COLO668 (cell line): ENCODE results near the gene CTXN2.

ENCODE experiments used
- DNase-seq: peaks from one replicate; lab custom pipeline; 2025; ENCODE audit not compliant: unreplicated experiment; lab: John Stamatoyannopoulos, UW

Gene CTXN2

DNA sequence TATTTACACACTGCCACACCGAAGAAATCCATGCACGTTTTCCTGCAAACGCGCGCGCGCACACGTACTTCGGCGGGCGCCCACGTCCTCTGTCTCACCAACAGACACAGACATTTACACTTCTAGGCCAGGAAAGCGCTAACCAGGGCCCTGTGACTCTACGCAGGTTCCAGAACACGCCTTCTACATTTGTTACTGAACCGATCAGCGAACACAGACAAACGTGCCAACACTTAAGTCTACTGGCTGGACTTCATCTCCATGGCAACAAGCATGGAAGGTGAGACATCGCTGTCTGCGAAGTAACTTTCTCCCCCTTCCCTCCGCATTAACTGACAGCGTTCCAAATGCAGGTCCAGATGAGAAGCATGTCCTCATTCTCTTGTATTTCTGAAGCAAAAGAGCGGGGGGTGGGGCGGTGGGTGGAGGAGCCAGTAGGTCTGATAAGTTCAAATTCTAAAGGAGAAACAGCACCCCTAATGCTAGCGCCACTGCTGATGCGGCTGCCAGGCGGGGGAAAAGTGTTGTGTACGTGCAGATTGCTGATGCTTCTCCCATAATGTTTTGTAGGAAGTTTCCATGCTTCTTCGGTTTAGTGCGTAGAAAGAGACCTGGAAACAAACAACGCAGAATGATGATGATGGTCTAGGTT lies at the start of gene CTXN2:
Gene CTXN2 (plus strand): TSS at position 92 of the 652 bp plus-strand sequence. CDS start 9,636 bp downstream, outside the sequence.
- DNase-seq, result peak; percentile 49

DNA sequence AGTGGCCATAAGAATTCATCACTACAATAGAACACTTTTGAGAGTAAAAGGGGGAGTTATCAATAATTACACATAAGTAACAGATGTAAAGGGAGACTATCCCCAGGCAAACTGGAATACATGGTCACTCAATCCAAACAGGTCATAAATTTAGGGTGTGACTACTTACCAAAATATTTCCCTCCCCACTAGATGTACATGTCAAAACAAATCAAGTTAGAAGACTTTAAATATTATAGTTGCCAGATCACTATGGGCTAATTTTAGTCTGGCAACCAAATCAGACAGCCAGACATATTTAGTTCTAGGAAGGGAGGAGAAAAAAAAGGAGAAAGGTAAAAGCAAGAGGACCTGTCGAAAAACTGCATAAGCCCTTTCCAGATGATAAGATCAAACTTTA lies 47.6 kb upstream of the CTXN2 start:
- no peak for DNase-seq

DNA sequence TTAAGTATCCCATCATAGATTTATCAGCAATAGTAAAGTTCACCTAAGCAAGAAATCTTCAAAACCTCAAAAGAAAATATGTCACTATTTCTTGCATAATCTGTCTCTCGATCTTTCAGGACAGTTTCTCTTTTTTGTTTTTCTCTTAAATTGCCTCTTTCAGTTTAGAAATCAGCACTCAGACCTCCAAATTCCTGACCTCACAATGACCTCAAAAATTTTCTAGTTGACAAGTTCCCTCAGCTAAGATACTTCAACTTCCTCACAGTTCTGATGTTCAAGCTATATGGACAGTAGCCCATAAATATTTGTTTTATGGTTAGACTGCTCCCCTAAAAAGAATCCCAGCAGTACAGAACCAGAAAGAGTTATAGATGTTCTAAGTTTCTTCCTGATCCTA lies 46.6 kb upstream of the CTXN2 start:
- DNase-seq, result no peak

DNA sequence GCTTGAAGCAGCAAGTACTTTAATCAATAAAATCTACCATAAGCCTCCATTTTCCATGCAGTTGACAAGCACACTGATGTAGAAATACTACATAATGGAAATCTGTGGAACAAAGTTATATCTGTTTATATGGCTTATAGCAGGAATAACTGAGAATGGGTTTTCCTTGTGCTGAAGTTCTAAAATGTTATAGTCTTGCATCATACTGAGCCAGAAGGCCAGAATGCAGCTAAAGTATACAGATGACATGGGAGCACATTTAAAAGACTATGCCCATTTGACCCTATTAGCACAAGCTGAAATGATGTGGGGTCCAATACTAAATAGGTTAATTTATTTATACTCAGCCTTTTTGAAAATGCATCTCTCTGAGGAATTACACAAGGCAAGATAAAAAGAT lies 45.5 kb upstream of the CTXN2 start:
- DNase-seq, result no peak

DNA sequence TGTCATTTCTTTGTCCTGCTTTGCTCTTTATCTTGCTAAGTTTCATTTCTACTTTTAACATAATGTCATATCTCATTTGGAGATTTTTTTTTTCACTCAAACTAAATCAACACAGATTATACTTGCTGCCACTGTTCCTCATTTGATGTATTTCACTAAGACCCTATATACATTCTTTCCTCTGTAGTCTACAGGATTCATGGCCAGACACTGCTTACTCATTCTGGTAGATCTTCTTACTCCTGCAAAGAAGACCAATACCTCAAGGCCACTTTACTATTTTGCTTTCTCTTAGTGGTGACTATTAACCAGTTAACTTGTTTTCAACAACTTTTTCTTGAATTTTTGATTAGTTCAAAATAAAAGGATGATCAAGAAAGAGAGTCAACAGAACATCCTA lies 44.1 kb upstream of the CTXN2 start:
- no peak for DNase-seq

DNA sequence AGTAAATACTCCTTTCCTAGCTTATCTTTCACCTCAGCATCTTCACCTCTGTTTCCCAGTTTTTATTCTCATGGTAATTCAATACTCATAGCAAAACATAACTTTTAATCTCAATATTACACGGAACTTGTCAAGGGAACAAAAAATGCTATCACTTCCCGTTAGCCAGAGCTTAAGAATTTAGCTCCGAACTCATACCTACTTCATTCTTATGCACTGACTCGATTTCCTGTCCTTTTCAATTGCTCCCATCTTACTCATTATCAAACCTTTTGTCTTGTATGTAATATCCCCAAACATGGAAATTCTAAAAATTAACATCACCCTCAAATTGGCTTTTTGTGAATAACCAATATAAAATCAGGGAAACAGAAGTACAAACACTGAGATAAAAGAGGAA lies 41.6 kb upstream of the CTXN2 start:
- no peak for DNase-seq

DNA sequence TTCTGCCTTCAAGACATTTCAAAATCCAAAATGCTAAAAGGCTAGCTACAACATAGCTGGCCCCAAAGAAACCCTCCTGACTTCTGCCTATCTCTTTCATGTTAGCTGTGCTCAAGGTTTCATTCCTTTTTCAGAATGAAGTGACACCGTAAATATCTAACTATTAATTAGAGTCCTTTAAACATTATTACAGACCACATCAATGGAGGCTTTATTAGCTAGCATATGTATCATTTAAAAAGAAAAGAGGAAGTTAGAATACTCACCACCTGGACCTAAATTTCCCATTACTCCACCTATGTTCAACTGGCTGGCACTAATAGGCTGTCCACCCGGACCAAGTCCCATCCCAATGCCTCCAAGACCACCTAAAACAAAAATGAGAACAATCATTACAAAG lies 37.9 kb upstream of the CTXN2 start:
- no peak for DNase-seq

DNA sequence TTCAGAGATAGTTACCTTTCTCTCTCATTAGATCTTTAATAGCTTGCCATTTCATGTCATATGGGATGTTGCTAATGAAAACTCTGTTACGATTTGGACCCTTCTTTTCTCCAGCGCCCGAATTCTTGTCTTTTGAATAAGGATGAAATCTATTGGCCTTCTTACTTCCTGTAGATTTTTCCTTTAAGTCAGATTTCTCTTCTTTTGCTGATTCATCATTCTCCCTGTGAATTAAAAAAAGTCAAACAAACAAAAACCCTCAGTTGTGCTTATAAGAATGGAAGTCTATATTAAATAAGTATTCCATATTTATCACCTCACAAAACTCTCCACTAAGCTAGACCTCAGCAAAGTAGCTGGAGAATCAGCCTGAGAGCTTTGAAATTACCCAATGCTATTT lies 22.8 kb upstream of the CTXN2 start:
- no peak for DNase-seq

DNA sequence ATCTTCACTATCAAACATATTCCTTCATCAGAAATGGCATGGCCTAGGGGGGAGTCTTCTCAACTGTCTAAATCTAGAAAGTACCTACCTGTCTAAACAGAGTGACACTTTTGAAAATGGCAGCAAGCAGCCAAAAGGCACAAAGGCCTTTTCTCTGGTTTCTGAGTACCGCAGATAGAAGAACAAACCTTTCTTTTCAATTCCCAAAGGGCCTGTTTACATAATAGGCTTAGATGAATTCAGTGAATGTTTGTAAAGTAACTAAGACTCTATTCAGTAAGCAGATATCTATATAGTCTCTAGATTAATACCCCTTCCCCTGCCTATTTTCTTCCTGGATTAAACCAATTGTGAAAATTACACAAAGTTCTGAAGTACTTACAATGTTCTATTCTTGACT lies 20.5 kb upstream of the CTXN2 start:
- DNase-seq, result no peak

DNA sequence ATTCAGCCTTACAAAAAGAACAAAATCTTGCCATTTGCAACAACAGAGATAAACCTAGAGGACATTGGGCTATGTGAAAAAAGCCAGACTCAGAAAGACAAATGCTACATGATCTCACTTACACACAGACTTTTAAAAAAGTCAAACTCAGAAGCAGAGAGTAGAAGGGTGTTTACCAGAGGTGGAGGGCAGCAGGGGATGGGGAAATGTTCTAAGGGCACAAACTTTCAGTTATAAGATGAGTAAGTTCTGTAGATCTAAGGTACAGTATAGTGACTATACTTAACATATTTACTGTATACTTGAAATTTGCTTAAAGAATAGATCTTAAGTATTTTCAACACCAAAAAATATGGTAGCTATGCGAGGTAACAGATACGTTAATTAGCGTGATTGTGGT lies 16.3 kb upstream of the CTXN2 start:
- DNase-seq, result no peak

DNA sequence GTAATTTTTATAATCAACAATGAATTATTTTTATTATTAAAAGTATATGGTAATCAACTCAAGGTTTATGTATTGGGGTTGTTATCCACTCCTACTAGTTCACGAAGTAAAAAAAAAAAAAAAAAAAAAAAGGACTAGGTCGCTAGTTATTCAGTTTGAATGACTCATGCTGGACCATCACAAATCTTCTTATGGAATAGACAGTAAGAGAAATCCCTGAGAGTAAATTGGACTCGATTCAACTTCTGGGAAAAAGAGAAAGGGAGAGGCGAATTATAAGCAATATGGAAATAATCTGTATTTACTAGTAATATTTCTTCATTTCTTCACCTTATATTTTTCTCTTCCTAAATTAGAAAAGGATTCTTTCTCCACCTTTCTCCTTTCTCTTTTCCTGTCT lies 15.4 kb upstream of the CTXN2 start:
- no peak for DNase-seq

DNA sequence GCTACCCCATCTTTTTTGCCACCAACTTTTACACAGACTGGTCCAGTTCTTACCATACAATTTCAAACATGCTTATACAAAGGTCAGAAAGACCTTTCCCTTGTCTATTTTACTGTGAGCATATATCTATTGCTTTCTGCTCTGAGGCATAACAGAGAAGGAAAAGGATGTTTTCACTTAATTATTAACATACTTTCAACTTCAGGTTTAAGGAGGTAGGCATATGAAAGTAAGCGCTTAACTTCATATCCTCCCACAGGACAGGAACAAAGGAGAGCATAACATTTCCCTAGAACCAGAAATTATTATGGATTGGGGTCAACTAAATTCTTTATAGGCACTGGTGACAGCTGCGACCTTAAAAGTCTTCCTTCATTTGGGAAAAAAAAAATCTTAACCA lies 14.5 kb upstream of the CTXN2 start:
- no peak for DNase-seq

DNA sequence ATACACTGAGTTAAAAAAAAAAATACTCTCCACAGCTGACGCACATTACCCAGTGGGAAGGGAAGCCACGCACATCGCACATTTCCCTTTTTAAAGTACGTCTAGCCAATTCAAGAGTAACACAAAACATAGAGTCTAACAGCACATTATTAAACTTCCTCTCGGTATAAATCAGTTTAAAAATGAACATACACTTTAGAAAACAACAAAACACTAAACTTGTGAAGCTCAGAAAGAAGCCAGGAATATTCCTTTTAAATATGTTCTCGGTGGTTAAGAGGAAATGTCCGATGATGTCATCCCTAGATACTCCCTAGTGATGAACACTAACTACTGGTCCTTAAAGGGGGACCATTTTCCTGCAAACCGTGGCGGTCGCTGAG lies 14.1 kb upstream of the CTXN2 start:
- DNase-seq, result peak; percentile 11

DNA sequence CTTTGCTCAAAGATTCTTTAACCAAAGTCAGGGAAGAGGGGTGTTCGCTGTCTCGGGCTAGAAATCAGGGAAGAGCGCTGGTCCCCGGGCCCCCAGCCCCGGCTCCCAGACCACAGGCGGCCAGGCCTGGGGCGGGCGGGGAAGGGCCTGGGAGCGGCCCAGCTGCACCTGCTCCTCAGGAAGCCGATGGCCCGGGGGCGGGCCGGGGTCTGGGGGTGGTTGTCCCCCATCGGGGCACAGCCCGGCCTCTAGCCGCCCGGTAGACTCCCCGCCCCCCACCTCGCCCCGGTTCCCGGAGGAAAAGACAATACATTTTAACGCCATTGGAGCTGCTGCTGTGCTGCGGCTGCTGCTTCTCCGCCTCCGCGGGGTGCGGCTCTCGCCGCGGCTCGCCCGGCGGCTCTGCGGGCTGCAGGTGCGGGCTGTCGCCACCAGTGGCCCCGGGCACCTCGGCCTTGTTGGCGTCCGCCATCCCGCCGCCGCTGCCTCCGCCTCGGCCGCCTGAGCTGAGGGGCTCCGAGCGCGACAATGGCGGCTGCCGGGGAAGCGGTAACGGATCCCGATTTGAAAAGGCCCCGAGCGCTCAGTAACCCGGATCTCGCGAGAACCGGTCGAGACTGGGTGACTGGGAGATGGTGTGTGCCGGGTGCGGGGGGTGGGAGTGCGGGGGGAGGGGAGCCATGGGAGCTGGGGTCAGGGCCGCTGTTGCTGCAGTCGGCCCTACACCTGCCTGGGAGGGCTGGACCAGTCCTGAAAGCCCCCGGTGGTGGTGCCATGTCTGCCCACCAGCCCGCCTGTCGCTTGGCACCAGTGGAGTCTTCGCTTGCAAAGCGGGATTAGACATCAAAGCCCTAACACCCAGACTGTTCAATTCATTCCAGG lies 13.5 kb upstream of the CTXN2 start, which contains the start of gene MYEF2:
Gene MYEF2 (minus strand): TSS at position 530 of the 882 bp plus-strand sequence. CDS start 58 bp downstream, at position 472.
- peak; percentile 88 for DNase-seq

DNA sequence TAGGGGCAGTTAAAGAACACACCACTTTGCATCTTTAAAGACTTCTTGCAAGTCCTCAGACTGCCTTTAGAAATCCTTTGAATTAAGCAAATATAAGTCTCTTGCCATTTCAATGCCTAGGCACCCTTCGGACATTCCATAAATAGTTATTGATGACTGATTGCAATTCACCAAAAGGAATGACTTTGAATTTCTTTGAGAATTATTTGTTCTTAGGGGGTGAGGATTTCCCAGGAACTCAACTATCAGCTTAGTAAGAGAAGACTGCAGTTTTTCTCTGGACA lies 12.9 kb upstream of the CTXN2 start:
- no peak for DNase-seq

DNA sequence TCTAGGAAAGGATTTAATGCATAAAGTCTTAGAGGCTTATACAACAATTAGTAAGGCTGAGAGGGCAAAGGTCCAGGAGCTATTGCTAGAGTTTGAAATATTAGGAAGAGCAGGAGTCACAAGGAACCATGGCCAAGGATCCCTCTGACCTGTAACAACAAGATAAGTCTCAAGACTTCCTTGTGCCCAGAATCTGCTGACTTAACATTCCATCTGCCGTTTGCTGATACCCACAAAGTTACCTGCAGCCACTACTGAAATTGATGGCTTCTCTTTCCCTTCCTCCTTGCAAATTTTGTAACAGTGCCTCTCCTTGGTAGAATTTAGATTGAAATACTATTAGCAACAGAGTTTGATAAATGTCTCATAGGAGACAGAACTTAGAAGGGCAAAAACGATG lies 8.7 kb upstream of the CTXN2 start:
- DNase-seq, result no peak

DNA sequence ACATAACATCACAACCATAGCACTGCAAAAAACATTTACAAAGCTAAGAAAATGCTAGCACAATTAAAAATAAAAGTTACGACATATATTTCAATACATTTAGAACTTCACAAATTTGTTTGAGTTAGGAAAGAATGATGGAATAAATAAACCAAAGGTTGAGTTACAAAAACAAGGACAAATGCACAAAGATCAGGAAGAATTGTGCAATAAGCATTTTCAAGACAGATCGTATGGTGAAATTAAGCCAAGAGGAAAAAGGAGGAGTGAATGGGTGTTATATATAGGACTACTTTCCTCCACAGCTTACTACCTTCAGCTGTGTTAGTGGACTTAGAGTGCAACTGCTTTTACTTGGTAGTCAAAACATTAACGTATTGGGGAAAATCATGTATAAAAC lies 5.9 kb upstream of the CTXN2 start:
- DNase-seq, result no peak

DNA sequence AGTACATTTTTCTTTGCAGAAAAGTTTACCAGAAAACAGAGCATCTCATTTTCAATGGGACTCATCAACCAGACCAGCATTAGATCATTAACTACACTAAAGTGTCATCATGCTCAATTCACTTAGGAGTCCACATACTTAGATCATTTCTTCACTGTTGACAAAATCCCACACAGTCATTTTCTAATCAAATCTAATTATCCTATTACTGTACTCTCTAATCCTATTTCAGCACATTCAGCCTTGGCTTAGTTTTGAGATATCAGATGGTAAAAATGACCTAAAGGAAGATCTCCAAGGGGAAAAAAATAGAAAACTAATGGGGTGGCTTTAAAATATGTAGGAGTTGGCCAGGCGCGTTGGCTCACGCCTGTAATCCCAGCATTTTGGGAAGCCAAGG lies 5.2 kb upstream of the CTXN2 start:
- no peak for DNase-seq

DNA sequence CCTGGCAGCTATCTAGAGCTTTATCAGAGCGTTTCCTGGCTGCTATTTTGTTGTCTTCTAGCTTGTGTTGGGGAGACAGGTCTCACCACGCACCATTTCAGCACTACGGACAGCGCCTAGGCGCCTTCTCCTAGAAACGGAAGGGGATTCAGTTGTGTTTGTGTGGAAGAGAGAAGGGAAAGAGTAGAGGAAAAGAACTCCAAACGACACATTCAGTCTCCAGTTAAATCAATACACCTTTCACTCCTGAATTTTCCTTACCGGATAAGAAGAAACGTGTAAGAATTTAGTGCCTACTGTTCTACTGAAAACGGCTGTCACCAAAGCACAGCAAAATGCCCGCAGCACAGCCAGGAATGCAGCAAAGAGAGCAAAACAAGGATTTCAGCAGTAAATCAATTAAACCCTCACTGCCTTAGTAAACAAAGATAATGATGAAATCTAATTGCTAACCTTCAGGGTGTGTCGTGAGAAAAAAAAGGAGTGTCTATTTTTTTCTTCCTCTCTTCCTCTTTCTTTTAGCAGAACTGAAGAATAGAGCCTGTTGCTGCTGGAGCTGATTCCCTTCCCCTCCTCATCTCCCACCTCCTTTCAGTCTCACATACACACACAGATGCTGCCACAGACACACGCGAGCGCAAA lies 412 bp upstream of the CTXN2 start:
- DNase-seq, result no peak

DNA sequence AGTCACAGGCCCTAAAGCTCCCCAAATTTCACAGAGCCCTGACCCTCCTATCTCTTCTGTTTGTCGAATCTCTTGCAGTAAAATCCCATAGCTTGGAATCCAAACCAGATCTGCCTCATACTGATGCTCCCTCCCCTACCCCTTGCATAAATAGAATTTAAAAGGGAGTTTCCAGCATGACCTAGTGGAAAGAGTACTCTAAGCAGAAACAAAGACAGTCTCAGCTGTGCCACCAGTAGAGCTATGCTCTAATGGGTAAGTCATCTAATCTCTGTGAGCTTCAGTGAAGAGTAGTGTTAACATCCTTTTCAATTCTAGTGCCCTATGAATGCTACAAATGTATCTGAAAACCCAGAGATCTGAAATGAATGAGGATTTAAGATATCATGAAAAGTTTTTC lies 10.6 kb downstream of the CTXN2 start:
- DNase-seq, result no peak

DNA sequence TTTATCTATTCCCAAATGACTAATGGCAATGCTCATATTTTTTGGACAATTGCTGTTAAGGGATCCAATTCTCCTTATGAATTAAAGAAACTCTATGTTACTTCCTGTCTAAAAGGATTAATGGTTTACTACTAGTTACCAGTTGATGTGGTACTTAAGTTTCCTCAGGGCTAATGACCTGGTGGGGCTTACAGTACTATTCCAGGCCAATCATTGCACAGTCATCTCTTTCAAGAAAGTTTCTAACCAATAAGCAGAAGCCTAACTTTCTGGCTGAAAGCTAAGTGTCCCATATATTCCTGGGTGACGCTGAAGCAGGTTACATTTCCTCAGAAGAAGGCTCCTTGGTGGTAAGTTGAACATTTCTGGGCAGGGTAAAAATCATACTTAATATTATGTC lies 14.5 kb downstream of the CTXN2 start, which contains the start of gene SLC12A1:
Gene SLC12A1 (plus strand): TSS at position 322 of the 400 bp plus-strand sequence. CDS start 1,418 bp downstream, outside the sequence.
- no peak for DNase-seq

DNA sequence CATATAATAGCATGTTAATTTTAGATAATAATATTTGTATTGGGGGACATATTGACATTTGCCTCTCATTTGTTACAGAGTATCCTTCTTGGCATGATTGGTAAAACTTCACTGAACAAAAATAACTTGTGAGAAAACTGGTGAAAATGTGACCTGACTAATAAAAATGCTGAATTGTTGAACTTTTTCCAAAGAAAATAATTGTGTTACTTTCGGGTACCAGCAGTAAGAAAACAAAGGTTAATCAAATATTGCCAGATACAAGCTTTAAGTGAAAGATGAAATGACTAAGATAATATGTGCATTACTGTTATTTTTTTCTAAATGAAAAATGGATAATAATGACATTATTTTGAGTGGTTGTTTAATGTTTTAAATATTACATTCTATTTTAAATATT lies 29.8 kb downstream of the CTXN2 start:
- DNase-seq, result no peak
